ENCODE results near the gene MALAT1. TPM values are rescaled to one million over a fixed set of nuclear protein-coding genes. Genes with fewer than 3 reads are reported as not detected.
A peak's percentile ranks its signal among the peaks of the same experiment; 100 is the strongest.

Gene MALAT1
- total and polyA plus RNA-seq, 9 donors: 396 to 13,132 (median 8,248) TPM

DNA sequence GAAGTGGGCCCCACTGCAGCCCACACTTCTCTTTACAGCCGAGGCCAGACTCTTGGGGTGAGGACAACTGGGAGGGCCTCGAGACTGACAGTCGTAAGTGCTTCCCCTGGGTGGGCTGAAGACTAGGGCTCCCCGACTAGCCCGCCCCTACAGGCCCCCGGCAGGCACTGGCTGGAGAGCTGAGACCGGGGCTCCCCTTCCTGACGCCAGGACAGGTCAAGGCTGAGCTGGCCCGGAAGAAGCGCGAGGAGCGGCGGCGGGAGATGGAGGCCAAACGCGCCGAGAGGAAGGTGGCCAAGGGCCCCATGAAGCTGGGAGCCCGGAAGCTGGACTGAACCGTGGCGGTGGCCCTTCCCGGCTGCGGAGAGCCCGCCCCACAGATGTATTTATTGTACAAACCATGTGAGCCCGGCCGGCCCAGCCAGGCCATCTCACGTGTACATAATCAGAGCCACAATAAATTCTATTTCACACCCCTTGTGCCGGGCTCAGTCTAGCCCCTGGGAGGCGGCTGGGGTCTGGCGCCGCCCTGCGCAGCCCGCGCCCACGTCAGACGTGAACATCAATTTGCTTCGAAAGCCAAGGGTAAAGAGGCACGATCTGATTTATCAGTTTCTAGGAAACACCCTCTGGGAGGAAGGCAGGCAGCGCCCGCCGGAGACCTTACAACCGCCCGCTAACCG, 39.5 kb downstream of the MALAT1 start:
- no peaks in the 10 kb centered on the region for H3K36me3 ChIP-seq
- no peak overlapping the region for H3K4me3 ChIP-seq
- H3K9me3 ChIP-seq: no peaks in the 10 kb centered on the region
- TF ChIP-seq, protein P1, sequence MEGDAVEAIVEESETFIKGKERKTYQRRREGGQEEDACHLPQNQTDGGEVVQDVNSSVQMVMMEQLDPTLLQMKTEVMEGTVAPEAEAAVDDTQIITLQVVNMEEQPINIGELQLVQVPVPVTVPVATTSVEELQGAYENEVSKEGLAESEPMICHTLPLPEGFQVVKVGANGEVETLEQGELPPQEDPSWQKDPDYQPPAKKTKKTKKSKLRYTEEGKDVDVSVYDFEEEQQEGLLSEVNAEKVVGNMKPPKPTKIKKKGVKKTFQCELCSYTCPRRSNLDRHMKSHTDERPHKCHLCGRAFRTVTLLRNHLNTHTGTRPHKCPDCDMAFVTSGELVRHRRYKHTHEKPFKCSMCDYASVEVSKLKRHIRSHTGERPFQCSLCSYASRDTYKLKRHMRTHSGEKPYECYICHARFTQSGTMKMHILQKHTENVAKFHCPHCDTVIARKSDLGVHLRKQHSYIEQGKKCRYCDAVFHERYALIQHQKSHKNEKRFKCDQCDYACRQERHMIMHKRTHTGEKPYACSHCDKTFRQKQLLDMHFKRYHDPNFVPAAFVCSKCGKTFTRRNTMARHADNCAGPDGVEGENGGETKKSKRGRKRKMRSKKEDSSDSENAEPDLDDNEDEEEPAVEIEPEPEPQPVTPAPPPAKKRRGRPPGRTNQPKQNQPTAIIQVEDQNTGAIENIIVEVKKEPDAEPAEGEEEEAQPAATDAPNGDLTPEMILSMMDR (IDR thresholded peaks at IDR 0.05): no peak
- TF ChIP-seq EP300 (IDR thresholded peaks at IDR 0.05): no peak
- TF ChIP-seq POLR2A (IDR thresholded peaks at IDR 0.05): no peak
- intact Hi-C loops (cut with DNase I): no loop called here
- 45 to 68% (median 52%) methylated on average over 38 to 43 of the region's 43 CpGs for WGBS, 3 donors
- H3K4me1 ChIP-seq (ENCODE audit: insufficient read depth): peaks cover 8% of the 10 kb centered on the region
- peak in 4 of 5 donors; percentile 70 to 81 (median 72) for DNase-seq
- no peaks in the 10 kb centered on the region for H3K27me3 ChIP-seq
- peak overlapping the region in 1 of 2 donors; percentile 84 for H3K27ac ChIP-seq

DNA sequence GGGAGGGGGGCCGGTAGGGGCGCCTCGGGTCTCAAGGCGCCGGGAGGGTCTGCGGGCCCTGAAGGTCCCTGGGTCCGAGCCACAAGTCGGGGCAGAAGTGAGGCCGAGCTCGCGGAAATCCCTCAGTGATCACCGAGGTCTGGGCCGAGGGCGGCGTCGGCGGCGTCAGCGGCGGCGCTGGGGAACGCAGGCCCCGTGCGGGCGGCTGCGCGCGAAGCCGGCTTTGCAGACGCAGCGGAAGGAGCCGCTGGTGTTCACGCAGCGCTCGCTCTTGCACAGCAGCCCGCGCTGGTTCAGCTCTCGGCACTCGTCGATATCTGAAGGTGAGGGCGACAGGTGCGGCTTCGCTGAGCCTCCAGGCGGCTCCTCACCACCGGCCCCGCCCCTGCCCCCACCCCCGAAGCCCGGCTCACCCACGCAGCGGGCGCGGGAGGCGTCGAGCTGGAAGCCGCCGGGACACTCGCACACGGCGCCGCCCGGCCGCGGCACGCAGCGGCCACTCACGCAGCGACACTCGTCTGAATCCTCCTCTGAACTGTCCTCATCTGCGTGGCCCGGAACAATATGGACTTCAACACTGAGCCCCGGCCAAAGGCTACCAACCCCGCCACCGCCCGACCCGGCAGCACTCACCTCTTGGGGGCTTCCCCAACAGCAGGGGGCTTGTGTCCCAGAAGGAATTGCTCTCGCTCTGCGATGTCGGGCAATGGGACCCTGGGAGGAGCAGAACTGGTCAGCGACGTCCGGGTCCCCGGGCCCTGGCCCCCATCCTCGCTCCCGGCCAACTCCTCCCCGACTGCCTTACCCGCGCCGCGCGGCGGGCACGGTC, 40.3 kb downstream of the MALAT1 start:
- H3K4me3 ChIP-seq: no peak overlapping the region
- no peaks in the 10 kb centered on the region for H3K36me3 ChIP-seq
- DNase-seq: no peak
- no peak for TF ChIP-seq POLR2A (IDR thresholded peaks at IDR 0.05)
- no peaks in the 10 kb centered on the region for H3K9me3 ChIP-seq
- H3K27me3 ChIP-seq: no peaks in the 10 kb centered on the region
- intact Hi-C loops (cut with DNase I): no loop called here
- H3K27ac ChIP-seq: peak overlapping the region; percentile 77 to 84
- peaks cover 8% of the 10 kb centered on the region for H3K4me1 ChIP-seq (ENCODE audit: insufficient read depth)
- 81 to 88% (median 84%) methylated on average over 66 to 92 of the region's 92 CpGs for WGBS, 3 donors

DNA sequence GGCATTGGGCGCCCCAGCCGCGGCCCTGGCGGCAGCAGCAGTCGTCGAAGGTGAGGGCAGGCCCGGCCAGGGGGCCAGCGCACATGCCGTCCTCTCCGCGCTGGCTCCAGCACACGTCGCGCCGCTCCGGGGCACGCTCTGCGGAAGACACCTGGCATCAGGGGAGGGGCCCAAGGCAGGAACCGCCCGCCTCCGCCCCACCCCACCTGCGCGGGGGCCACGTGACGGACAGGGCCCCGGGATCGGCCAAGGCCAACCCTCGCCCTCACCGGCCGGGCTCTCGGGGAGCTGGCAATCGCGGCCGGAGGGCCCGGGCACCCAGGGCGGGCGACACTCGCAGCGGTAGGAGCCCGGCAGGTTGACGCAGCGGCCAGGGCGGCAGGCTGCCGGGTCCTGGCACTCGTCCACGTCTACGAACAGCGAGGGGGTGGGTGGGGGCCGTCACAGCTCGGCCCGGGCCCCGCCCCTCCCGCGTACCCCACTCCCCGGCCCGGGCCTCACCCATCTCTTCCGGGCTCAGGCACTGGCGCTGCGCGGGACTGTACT, 41.0 kb downstream of the MALAT1 start:
- TF ChIP-seq EP300 (IDR thresholded peaks at IDR 0.05): no peak
- TF ChIP-seq, protein P1 (IDR thresholded peaks at IDR 0.05): peak in 1 of 3 donors; percentile 16
- TF ChIP-seq POLR2A (IDR thresholded peaks at IDR 0.05): no peak
- peak overlapping the region; percentile 77 to 84 for H3K27ac ChIP-seq
- H3K36me3 ChIP-seq: no peaks in the 10 kb centered on the region
- DNase-seq: peak in 1 of 5 donors; percentile 89
- no peaks in the 10 kb centered on the region for H3K9me3 ChIP-seq
- peak overlapping the region; percentile 51 for H3K4me3 ChIP-seq
- intact Hi-C loops (cut with DNase I): loop anchor here in 2 of 4 donors (1.0 to 5.0 kb wide), 4 partner anchors 31 to 72 kb away; partner anchors contain the start of genes FAM89B (in 1 of the 2) and MAP3K11 (in 1 of the 2)
- H3K27me3 ChIP-seq: no peaks in the 10 kb centered on the region
- peaks cover 8% of the 10 kb centered on the region for H3K4me1 ChIP-seq (ENCODE audit: insufficient read depth)
- WGBS, 3 donors: 26 to 34% (median 33%) methylated on average over 44 to 60 of the region's 60 CpGs

DNA sequence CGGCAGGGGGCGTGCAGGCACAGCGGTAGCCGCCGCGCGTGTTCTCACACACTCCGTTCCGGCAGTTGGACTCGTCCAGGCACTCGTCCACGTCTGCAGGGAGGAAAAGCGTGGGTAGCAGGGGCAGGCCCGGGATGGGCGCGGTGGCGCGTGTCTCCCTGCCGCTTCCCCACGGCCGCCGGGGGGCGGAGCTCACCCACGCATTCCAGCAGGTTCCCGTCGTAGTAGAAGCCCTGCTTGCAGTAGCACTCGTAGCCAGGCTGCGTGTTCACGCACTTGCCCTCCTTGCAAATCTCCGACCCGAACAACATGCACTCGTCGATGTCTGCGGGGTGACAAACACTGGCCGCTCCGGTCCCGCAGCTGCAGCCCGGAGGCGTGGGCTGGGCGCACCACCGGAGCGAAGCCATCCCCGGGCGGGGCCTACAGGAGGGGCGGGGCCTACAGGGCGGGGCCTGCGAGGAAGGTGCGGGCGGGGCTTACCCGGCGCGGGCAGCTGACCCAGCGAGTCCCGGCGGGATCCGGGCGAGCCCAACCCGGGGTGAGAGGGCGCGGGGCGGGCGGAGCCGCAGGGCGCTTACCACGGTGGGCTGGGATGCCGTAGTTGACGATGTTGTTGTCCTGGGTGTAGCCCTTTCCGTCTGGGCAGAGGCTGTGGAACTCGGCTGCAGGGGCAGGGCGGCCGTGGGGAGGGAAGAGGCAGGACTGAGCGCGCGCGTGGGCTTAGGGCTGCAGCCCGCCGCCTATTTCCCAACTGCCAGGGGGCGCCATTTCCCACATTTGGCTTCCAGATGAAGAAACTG, 41.6 kb downstream of the MALAT1 start:
- H3K9me3 ChIP-seq: no peaks in the 10 kb centered on the region
- TF ChIP-seq POLR2A (IDR thresholded peaks at IDR 0.05) (peak; percentile 21), EP300 (IDR thresholded peaks at IDR 0.05) (peak; percentile 50)
- TF ChIP-seq, protein P1 (IDR thresholded peaks at IDR 0.05): peak; percentile 71 to 97 (median 92)
- 1 to 2% (median 1%) methylated on average over 29 to 78 of the region's 78 CpGs for whole genome bisulfite sequencing, 3 donors
- H3K27ac ChIP-seq: peak overlapping the region; percentile 84 to 86
- no peaks in the 10 kb centered on the region for H3K36me3 ChIP-seq
- H3K27me3 ChIP-seq: no peaks in the 10 kb centered on the region
- H3K4me1 ChIP-seq (ENCODE audit: insufficient read depth): peaks cover 8% of the 10 kb centered on the region
- DNase-seq: peak; percentile 89 to 96 (median 93)
- H3K4me3 ChIP-seq: peak overlapping the region; percentile 51
- intact Hi-C loops (cut with DNase I): loop anchor here in 2 of 4 donors (1.0 to 5.0 kb wide), 4 partner anchors 31 to 72 kb away; partner anchors contain the start of genes FAM89B (in 1 of the 2) and MAP3K11 (in 1 of the 2)
